Left ventricle myocardium inferior (tissue), 1 donor: ENCODE results near the gene ACLY. TPM values are rescaled to one million over a fixed set of nuclear protein-coding genes. Genes with fewer than 3 reads are reported as not detected.

Experiments used
- DNase-seq: peaks from one replicate; pipeline ENCODE4 v3.0.0-alpha.2; 2020
- H3K27ac ChIP-seq: fragments of 200-600 bp; replicated peaks from 2 replicates; pipeline ENCODE4 v1.8.0; 2021
- H3K27me3 ChIP-seq: fragments of 200-600 bp; 2 replicates; pipeline ENCODE4 v1.8.0; 2021; ENCODE audit warnings: low read depth
- H3K36me3 ChIP-seq: fragments of 200-600 bp; 2 replicates; pipeline ENCODE4 v1.8.0; 2021
- H3K4me1 ChIP-seq: fragments of 200-600 bp; 2 replicates; pipeline ENCODE4 v1.8.0; 2021
- H3K4me3 ChIP-seq: fragments of 200-600 bp; 2 replicates; pipeline ENCODE4 v1.8.0; 2021; ENCODE audit warnings: mild to moderate bottlenecking, moderate library complexity
- H3K9me3 ChIP-seq: fragments of 200-600 bp; replicated peaks from 2 replicates; pipeline ENCODE4 v1.8.0; 2021
- CTCF ChIP-seq: fragments of 200-600 bp; IDR thresholded peaks from 2 replicates; pipeline ENCODE4 v1.8.0; 2021; ENCODE audit warnings: antibody characterized with exemption, mild to moderate bottlenecking, borderline replicate concordance
- intact Hi-C: fragments of 100-400 bp; cut with micrococcal nuclease; formaldehyde crosslinking; loops from one replicate; pipeline ENCODE4 v1.11.0; 2022
- total RNA-seq: library from RNA; stranded (reverse); fragmentation: NEBNext Ultra II Directional; extraction: Animal tissue kit (Norgen Biotek cat#: 25700); gene quantifications from one replicate; pipeline ENCODE4 v1.2.1, GENCODE V29; 2021
- donor health status: DM: no; HTN: yes; CAD: no; lungs with severe emphysema.

The ACLY gene
- total RNA-seq, 1 donor from 2014 or later = 23.5 TPM

- H3K4me3 ChIP-seq = no peak overlapping the region
- H3K27ac ChIP-seq = no peak overlapping the region
- DNase-seq = no peak
- intact Hi-C loops = no loop called here
- H3K4me1 ChIP-seq = peaks cover 2% of the 10 kb centered on the region
- H3K27me3 ChIP-seq = no peaks in the 10 kb centered on the region
- no peaks in the 10 kb centered on the region for H3K36me3 ChIP-seq
- H3K9me3 ChIP-seq = no peaks in the 10 kb centered on the region
- no peak for TF ChIP-seq CTCF
Measured at GRCh38 chr17:41943492-41943891, 24.7 kb upstream of the ACLY start.

GRCh38 chr17:41942626-41943373 lies 24.0 kb upstream of the ACLY start:
- intact Hi-C loops = no loop called here
- TF ChIP-seq CTCF = no peak
- Histone ChIP-seq H3K36me3 (no peaks in the 10 kb centered on the region), H3K4me3 (no peak overlapping the region), H3K27ac (no peak overlapping the region), H3K27me3 (no peaks in the 10 kb centered on the region), H3K9me3 (no peaks in the 10 kb centered on the region), H3K4me1 (peaks cover 9% of the 10 kb centered on the region)
- DNase-seq = no peak

GRCh38 chr17:41941168-41941567 lies 22.4 kb upstream of the ACLY start:
- Histone ChIP-seq H3K27ac (no peak overlapping the region), H3K4me1 (peaks cover 13% of the 10 kb centered on the region), H3K9me3 (no peaks in the 10 kb centered on the region), H3K27me3 (no peaks in the 10 kb centered on the region), H3K36me3 (no peaks in the 10 kb centered on the region), H3K4me3 (no peak overlapping the region)
- TF ChIP-seq CTCF = no peak
- DNase-seq = no peak
- intact Hi-C loops = no loop called here

GRCh38 chr17:41939693-41940090 lies 20.9 kb upstream of the ACLY start:
- no peak for DNase-seq
- H3K27me3 ChIP-seq = no peaks in the 10 kb centered on the region
- peaks cover 13% of the 10 kb centered on the region for H3K4me1 ChIP-seq
- intact Hi-C loops = no loop called here
- no peak for TF ChIP-seq CTCF
- H3K9me3 ChIP-seq = no peaks in the 10 kb centered on the region
- H3K27ac ChIP-seq = no peak overlapping the region
- no peaks in the 10 kb centered on the region for H3K36me3 ChIP-seq
- no peak overlapping the region for H3K4me3 ChIP-seq

GRCh38 chr17:41939044-41939692 lies 20.4 kb upstream of the ACLY start:
- DNase-seq = no peak
- no peaks in the 10 kb centered on the region for H3K36me3 ChIP-seq
- no peak overlapping the region for H3K27ac ChIP-seq
- H3K27me3 ChIP-seq = no peaks in the 10 kb centered on the region
- intact Hi-C loops = no loop called here
- no peak for TF ChIP-seq CTCF
- peaks cover 13% of the 10 kb centered on the region for H3K4me1 ChIP-seq
- no peak overlapping the region for H3K4me3 ChIP-seq
- H3K9me3 ChIP-seq = no peaks in the 10 kb centered on the region
